GM12878 (cell line): ENCODE results near the gene DCX. TPM values are rescaled to one million over a fixed set of nuclear protein-coding genes. Genes with fewer than 3 reads are reported as not detected.

ENCODE experiments used
- ATAC-seq: fragments of 200-7000 bp; cut with Tn5 transposase; 3 replicates; pipeline ENCODE4 v1.9.1; 2020; ENCODE audit warnings: mild to moderate bottlenecking, moderate library complexity
- BruUV-seq: library from RNA; stranded (reverse); fragments of 400-500 nt; replicated peaks from 2 replicates; lab custom pipeline; 2021; lab: Mats Ljungman, UMichigan
- CTCF ChIA-PET: fragments of 300-600 bp; sonication (Branson Sonifier 250); formaldehyde crosslinking; extraction: SDS; loops from one replicate; lab custom pipeline; 2021; ENCODE audit warnings: inconsistent platforms; lab: Yijun Ruan, JAX
- POLR2A ChIA-PET: fragments of 350-600 bp; formaldehyde crosslinking; extraction: SDS; loops from one replicate; lab custom pipeline; 2021; ENCODE audit warnings: inconsistent platforms; lab: Charles Lee
- RAD21 ChIA-PET: fragments of 300-600 bp; sonication (Branson Sonifier 250); formaldehyde crosslinking; loops from one replicate; lab custom pipeline; 2023; ENCODE audit warnings: antibody characterized with exemption; ENCODE audit not compliant: unreplicated experiment; lab: Charles Lee
- SMC1A ChIA-PET: fragments of 300-600 bp; sonication (Branson Sonifier 250); formaldehyde crosslinking; loops from one replicate; lab custom pipeline; 2023; ENCODE audit not compliant: unreplicated experiment, uncharacterized antibody; lab: Charles Lee
- DNase-seq: peaks from one replicate; pipeline ENCODE4 v3.0.0-alpha.2; 2011; ENCODE audit warnings: low read depth, low spot score
- FAIRE-seq: peaks from 3 replicates; lab custom pipeline; 2011; peaks lifted over from hg19 to GRCh38; lab: Jason Lieb, UNC
- H2AFZ ChIP-seq: 2 replicates; pipeline ENCODE4 v1.6.0; 2011; ENCODE audit warnings: low read depth, low read length, control low read depth; ENCODE audit not compliant: control insufficient read depth
- H3K27ac ChIP-seq: 2 replicates; pipeline ENCODE4 v1.5.1; 2011; ENCODE audit warnings: control low read depth; ENCODE audit not compliant: control insufficient read depth, insufficient read depth
- H3K27me3 ChIP-seq, 2 experiments: replicated peaks in 1 of 2; 2 replicates each; pipeline versions ENCODE4 v1.6.0 to v1.6.1; 2011; ENCODE audit warnings: low read length in 1 of 2; ENCODE audit not compliant: control insufficient read depth in 2 of 2, insufficient read depth in 2 of 2
- H3K36me3 ChIP-seq, 2 experiments: 2 replicates each; pipeline ENCODE4 v1.5.1; 2011; ENCODE audit warnings: low read length in 1 of 2; ENCODE audit not compliant: control insufficient read depth in 2 of 2, insufficient read depth in 2 of 2
- H3K4me1 ChIP-seq: 2 replicates; pipeline ENCODE4 v1.6.1; 2011; ENCODE audit warnings: mild to moderate bottlenecking, low read length, moderate library complexity, mixed read lengths; ENCODE audit not compliant: control insufficient read depth, insufficient read depth
- H3K4me2 ChIP-seq: 2 replicates; pipeline ENCODE4 v1.6.0; 2011; ENCODE audit warnings: control low read depth; ENCODE audit not compliant: control insufficient read depth, insufficient read depth
- H3K4me3 ChIP-seq: fragments of 200-600 bp; sonication (generic); 2 replicates; pipeline ENCODE4 v1.5.1; 2016
- H3K79me2 ChIP-seq: 2 replicates; pipeline ENCODE4 v1.6.0; 2011; ENCODE audit warnings: low read length; ENCODE audit not compliant: control insufficient read depth, insufficient read depth
- H3K9ac ChIP-seq: 2 replicates; pipeline ENCODE4 v1.8.0; 2011; ENCODE audit warnings: low read length, control low read depth, mixed read lengths; ENCODE audit not compliant: control insufficient read depth, insufficient read depth
- H3K9me3 ChIP-seq: replicated peaks from 3 replicates; pipeline ENCODE4 v1.5.1; 2011; ENCODE audit warnings: mild to moderate bottlenecking, low read length; ENCODE audit not compliant: control insufficient read depth, insufficient read depth
- H4K20me1 ChIP-seq: 2 replicates; pipeline ENCODE4 v1.6.0; 2011; ENCODE audit not compliant: control insufficient read depth, insufficient read depth
- HDGF ChIP-seq: fragments of 450-650 bp; IDR thresholded peaks from 2 replicates; pipeline ENCODE4 v1.6.1; 2016; ENCODE audit warnings: antibody characterized with exemption
- IKZF1 ChIP-seq: fragments of 450-650 bp; conservative IDR thresholded peaks from 2 replicates; pipeline ENCODE4 v1.6.1; 2017; ENCODE audit warnings: antibody characterized with exemption, mild to moderate bottlenecking
- RUNX3 ChIP-seq: IDR thresholded peaks from 2 replicates; pipeline ENCODE4 v1.6.1; 2012; ENCODE audit warnings: low read length, inconsistent platforms
- ZNF207 ChIP-seq: fragments of 450-650 bp; IDR thresholded peaks from 2 replicates; pipeline ENCODE4 v1.6.1; 2014; ENCODE audit warnings: antibody characterized with exemption, mild to moderate bottlenecking, borderline replicate concordance
- WGBS: methylation state at CpG from one replicate; pipeline ENCODE4 v1.1.6; 2016; ENCODE audit warnings: low lambda C conversion rate; ENCODE audit not compliant: insufficient replicate concordance, insufficient coverage; ENCODE audit errors: missing lambda C conversion rate; 5-methylcytosine and 5-hydroxymethylcytosine counted together
- in situ Hi-C: fragments of 300-500 bp; cut with MboI; formaldehyde crosslinking; loops from 9 replicates; pipeline ENCODE4 v1.14.3; 2018; ENCODE audit warnings: mixed read lengths
- intact Hi-C: fragments of 100-400 bp; cut with micrococcal nuclease; formaldehyde crosslinking; loops from one replicate; pipeline ENCODE4 v1.14.2; 2022; ENCODE audit not compliant: unreplicated experiment
- polyA plus RNA-seq, 11 experiments: library from polyadenylated mRNA; depleted of rRNA in 4 of 11; unstranded in 6 of 11; stranded (reverse) in 5 of 11; fragments of >200 nt; fragmentation: Nextera tagmentation in 4 of 11; fragmentation: Illumina TruSeq in 1 of 11; extraction: Ambion mirVana in 4 of 11; extraction: Trizol in 1 of 11; gene quantifications; 1 replicate in 1 of 11; 2 replicates in 10 of 11; pipeline versions ENCODE4 v1.2.1 to v1.2.3, GENCODE V29; 2011 to 2016; ENCODE audit warnings: inconsistent platforms in 2 of 11, missing spikeins in 2 of 11, low read depth in 1 of 11
- total RNA-seq, 4 experiments: library from RNA; depleted of rRNA in 3 of 4; stranded (reverse); fragments of >200 nt in 3 of 4; fragmentation: Illumina TruSeq in 1 of 4; extraction: Trizol in 1 of 4; gene quantifications; 2 replicates each; pipeline versions ENCODE4 v1.2.1 to v1.2.3, GENCODE V29; 2013 to 2021
- TF ChIP-seq, protein P1 (sequence below): IDR thresholded peaks from 2 replicates; pipeline ENCODE4 v1.6.1; 2011; ENCODE audit warnings: borderline replicate concordance, low read depth, mild to moderate bottlenecking, moderate library complexity, low read length; ENCODE audit not compliant: insufficient read depth, poor library complexity, severe bottlenecking
- TF ChIP-seq, protein P2 (sequence below): fragments of 450-650 bp; conservative IDR thresholded peaks from 2 replicates; pipeline ENCODE4 v1.6.1; 2017; ENCODE audit warnings: mild to moderate bottlenecking, moderate library complexity
- TF ChIP-seq, protein P3 (sequence below): IDR thresholded peaks from 2 replicates; pipeline ENCODE4 v1.6.1; 2012; ENCODE audit warnings: mild to moderate bottlenecking, low read depth, low read length

Gene DCX
- total and polyA plus RNA-seq, 10 of the 15 experiments (the other 5 are each of a cell fraction or from before 2014, with no cell fraction given), result under 0.01 TPM; not detected in 9

DNA sequence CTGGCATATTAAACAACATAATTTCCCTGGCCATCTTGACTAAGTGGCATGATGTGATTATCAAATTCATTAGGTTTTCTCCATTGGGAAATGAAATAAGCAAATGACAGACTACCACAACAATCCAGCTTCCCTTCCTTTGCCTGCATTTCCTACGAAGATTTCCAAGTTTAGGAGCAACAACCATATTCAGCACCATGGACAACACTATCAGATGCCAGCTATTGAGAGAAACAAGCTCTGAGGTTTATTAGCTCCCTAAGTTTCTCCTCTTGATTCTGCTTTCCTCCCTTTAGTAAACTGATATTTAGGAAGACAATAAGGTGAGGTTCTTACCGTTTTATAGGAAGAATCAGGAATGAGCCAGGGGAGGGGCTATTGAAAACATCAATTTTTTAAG is 36.2 kb downstream of the DCX start:
- Histone ChIP-seq H3K9ac (no peak overlapping the region), H3K27ac (no peak overlapping the region), H3K4me2 (no peak overlapping the region), H4K20me1 (no peaks in the 10 kb centered on the region), H2AFZ (no peak overlapping the region), H3K9me3 (no peaks in the 10 kb centered on the region), H3K79me2 (no peaks in the 10 kb centered on the region), H3K4me1 (no peaks in the 10 kb centered on the region), H3K27me3 (no peaks in the 10 kb centered on the region), H3K36me3 (no peaks in the 10 kb centered on the region), H3K4me3 (no peak overlapping the region)
- ATAC-seq (no peak), DNase-seq (no peak), FAIRE-seq (no peak)
- no TSS peak for BruUV-seq
- intact Hi-C loops, result no loop called here
- TF ChIP-seq, protein P1, sequence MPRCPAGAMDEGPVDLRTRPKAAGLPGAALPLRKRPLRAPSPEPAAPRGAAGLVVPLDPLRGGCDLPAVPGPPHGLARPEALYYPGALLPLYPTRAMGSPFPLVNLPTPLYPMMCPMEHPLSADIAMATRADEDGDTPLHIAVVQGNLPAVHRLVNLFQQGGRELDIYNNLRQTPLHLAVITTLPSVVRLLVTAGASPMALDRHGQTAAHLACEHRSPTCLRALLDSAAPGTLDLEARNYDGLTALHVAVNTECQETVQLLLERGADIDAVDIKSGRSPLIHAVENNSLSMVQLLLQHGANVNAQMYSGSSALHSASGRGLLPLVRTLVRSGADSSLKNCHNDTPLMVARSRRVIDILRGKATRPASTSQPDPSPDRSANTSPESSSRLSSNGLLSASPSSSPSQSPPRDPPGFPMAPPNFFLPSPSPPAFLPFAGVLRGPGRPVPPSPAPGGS, result no peak
- TF ChIP-seq HDGF, result no peak
- no peak for TF ChIP-seq RUNX3
- TF ChIP-seq, protein P2, sequence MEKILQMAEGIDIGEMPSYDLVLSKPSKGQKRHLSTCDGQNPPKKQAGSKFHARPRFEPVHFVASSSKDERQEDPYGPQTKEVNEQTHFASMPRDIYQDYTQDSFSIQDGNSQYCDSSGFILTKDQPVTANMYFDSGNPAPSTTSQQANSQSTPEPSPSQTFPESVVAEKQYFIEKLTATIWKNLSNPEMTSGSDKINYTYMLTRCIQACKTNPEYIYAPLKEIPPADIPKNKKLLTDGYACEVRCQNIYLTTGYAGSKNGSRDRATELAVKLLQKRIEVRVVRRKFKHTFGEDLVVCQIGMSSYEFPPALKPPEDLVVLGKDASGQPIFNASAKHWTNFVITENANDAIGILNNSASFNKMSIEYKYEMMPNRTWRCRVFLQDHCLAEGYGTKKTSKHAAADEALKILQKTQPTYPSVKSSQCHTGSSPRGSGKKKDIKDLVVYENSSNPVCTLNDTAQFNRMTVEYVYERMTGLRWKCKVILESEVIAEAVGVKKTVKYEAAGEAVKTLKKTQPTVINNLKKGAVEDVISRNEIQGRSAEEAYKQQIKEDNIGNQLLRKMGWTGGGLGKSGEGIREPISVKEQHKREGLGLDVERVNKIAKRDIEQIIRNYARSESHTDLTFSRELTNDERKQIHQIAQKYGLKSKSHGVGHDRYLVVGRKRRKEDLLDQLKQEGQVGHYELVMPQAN, result no peak
- no peak for TF ChIP-seq ZNF207
- TF ChIP-seq IKZF1, result no peak
- TF ChIP-seq, protein P3, sequence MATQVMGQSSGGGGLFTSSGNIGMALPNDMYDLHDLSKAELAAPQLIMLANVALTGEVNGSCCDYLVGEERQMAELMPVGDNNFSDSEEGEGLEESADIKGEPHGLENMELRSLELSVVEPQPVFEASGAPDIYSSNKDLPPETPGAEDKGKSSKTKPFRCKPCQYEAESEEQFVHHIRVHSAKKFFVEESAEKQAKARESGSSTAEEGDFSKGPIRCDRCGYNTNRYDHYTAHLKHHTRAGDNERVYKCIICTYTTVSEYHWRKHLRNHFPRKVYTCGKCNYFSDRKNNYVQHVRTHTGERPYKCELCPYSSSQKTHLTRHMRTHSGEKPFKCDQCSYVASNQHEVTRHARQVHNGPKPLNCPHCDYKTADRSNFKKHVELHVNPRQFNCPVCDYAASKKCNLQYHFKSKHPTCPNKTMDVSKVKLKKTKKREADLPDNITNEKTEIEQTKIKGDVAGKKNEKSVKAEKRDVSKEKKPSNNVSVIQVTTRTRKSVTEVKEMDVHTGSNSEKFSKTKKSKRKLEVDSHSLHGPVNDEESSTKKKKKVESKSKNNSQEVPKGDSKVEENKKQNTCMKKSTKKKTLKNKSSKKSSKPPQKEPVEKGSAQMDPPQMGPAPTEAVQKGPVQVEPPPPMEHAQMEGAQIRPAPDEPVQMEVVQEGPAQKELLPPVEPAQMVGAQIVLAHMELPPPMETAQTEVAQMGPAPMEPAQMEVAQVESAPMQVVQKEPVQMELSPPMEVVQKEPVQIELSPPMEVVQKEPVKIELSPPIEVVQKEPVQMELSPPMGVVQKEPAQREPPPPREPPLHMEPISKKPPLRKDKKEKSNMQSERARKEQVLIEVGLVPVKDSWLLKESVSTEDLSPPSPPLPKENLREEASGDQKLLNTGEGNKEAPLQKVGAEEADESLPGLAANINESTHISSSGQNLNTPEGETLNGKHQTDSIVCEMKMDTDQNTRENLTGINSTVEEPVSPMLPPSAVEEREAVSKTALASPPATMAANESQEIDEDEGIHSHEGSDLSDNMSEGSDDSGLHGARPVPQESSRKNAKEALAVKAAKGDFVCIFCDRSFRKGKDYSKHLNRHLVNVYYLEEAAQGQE, result peak; percentile 77
- 0% methylated on average over 2 of the region's 2 CpGs for WGBS
- ChIA-PET RAD21 (no interaction called here), POLR2A (no interaction called here), SMC1A (no interaction called here), CTCF (no interaction called here)
- in situ Hi-C loops, result no loop called here
